ENCODE results near the gene PRKCH.
A peak's percentile ranks its signal among the peaks of the same experiment; 100 is the strongest.
"Not testable (repeated sequence)": the region's sequence is repeated elsewhere in the genome, so short reads cannot be mapped to it uniquely, and the experiment has no call there.

The PRKCH gene

DNA sequence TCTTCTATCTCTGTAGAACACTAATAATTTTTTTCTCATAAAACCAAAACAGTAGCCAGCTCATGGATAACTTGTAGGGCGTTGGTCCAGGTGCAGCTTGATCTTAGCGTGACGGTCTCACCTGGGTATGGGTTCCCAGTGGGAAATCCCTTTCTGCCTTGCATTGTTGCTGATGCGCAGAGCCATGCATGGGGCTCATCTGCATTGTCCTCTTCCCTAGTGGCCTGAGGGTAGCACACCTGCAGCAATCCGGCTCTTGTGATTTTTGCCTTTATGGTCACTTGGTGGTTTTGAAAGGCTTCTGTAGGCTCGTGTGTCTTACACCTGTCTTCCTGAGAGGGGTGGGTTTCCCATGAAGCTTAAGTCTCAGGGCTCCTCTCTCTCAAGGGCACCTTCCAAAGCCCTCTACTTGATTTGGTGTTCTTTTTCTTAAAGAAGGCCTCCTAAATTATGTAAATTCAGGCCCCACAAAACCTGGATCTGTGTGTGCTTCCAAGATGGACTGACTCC is 130.6 kb downstream of the PRKCH start:
- DNase-seq (ENCODE audit: low read depth in 1 of 2, low spot score in 1 of 2), result no peak

DNA sequence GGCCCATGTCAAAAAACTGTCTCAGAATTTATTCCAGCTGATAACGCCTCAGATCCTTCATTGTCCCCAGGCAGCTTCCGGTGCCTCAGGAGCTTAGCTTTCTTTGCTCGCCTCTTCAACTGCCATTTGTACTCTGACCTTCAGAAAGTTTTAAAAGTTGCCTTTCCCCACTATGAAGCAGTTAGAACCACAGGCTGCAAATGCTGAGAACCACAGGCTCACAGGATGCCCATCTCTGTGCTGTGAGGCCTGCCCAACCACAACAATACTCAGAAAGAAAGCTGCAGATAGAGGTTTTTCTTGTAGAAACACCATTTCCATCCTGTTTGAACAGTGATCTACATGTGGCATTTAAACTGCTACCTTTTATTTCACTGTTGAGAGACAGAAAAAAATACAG is 131.1 kb downstream of the PRKCH start:
- no peak for DNase-seq (ENCODE audit: low read depth in 1 of 2, low spot score in 1 of 2)

DNA sequence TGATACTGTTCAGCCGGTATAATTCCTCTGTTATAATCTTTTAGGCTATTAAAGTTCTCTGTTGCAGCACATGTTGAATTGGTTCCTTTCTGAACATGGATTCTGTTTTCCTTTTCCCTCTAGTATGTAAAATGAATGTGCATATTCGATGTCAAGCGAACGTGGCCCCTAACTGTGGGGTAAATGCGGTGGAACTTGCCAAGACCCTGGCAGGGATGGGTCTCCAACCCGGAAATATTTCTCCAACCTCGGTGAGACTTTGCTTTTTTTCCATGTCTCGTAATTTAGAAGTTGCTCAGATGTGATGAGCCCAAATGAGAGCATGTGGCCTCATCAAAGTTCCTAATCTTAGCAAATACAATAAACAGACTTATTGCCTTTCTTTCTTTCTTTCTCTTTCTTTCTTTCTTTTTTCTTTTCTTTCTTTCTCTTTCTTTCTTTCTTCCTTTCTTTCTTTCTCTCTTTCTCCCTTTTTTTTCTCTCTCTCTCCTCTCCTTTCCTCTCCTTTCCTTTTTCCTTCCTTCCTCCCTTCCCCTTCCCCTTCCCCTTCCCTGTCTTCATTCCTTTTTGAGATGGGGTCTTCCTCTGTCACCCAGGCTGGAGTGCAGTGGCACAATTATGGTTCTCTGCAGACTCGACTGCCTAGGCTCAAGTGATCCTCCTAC is 131.9 kb downstream of the PRKCH start:
- DNase-seq (ENCODE audit: low read depth in 1 of 2, low spot score in 1 of 2), result no peak

DNA sequence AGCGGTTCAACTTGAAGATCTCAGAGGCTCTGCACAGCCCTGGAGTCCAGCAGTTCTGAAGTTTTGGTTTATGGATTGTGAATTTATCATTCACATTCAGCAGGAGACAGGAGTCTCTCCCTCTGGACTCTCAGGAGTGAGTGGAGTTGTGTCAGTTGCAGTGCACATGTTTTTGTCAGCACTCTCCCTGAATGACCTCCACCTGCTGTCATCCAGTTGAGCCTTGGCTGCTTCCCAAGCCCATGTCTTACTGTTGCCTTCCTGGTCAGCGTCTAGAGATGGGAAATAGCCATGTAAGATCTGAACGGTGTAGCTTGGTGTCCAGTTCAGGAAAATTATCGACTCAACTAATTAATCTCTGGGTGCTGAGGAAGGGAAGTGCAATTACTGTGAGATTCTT is 133.2 kb downstream of the PRKCH start:
- no peak for DNase-seq (ENCODE audit: low read depth in 1 of 2, low spot score in 1 of 2)

DNA sequence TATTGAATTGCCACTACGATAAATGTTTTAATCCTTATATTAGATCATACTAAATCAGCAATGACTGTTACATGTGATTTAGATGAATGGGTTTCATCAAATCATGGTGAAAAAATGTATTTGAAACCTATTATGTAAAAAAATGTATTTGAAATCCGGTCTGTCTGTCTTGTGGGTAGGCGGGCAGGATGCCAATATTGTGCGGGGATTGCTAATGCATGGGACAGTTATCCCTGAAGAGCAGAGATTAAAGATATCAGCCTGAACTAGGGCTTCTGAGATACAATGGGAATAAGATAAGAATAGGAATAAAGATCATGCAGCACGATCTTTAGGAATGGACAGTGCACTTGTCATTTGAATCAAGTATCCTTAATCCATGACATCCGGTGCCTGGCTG is 134.0 kb downstream of the PRKCH start:
- DNase-seq (ENCODE audit: low read depth in 1 of 2, low spot score in 1 of 2), result no peak

DNA sequence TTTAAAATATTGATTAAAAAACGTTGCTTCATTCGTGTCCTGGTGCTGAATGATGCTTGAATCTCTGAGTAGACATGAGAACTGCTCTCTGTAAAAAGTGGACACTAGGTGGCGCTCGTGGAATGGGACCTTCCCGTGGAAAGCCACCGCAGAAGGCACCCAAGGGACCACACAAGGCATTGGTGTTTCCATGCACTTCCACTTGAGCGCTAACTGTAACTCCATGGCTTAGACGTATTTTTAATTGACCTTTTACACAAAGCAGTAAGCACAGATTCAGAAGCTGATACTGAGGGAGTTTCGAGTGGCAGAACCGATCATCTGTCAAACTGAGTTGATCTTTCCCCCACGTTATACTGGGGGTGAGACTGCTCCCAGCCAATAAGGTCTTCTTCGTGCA is 135.3 kb downstream of the PRKCH start:
- DNase-seq (ENCODE audit: low read depth in 1 of 2, low spot score in 1 of 2), result peak; percentile 61 to 86

DNA sequence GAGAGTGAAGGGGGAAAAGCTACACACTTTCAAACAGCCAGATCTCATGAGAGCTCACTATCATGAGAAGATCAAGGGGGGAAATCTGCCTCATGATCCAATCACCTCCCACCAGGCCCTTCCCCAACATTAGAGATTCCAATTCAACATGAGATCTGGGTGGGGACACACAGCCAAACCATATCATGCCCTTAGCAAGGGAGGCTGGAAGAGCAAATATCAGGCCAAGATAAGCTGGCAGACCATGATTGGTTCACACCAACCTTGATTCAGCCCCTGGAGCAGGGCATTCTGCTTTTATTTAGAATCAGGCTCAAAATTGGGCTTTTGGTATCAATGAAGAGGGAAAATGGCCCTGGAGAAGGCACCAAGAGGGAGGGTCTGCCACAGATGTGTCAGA is 137.4 kb downstream of the PRKCH start:
- DNase-seq (ENCODE audit: low read depth in 1 of 2, low spot score in 1 of 2), result no peak

DNA sequence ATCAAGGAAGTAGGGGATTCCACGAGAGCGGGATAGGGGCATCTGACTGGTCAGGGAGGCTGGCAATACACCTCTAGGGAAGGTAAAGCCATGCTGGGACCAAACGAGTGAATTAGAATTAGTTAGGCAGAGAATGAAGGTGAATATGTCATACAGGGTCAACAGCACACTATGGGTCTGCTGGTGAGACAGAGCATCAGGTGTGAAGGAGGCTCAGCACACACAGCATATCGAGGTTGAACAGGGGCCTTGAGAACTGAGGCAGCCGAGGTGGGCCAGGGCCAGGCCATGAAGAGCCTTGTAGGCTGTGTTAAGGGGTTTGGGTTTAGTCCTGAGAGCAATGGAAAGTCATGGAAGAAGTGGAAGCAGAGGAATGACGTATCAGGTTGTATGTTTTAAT is 137.8 kb downstream of the PRKCH start:
- DNase-seq (ENCODE audit: low read depth in 1 of 2, low spot score in 1 of 2), result no peak

DNA sequence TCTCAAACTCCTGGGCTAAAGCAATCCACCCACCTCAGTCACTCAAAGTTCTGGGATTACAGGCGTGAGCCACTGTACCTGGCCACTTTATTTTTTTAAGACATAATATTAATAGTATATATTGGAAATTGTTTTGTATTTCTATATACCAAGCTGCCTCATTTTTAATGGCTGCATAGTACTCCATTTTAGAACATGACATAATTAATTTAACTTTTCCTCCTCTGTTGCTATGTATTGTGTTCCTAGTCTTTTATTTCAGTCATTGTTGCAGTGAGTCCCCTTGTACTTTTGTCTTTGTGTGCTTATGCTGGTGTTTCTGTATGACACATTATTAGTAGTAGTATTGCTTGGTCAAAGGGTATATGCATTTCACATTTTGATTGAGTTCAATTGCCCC is 138.7 kb downstream of the PRKCH start:
- DNase-seq (ENCODE audit: low read depth in 1 of 2, low spot score in 1 of 2), result no peak

DNA sequence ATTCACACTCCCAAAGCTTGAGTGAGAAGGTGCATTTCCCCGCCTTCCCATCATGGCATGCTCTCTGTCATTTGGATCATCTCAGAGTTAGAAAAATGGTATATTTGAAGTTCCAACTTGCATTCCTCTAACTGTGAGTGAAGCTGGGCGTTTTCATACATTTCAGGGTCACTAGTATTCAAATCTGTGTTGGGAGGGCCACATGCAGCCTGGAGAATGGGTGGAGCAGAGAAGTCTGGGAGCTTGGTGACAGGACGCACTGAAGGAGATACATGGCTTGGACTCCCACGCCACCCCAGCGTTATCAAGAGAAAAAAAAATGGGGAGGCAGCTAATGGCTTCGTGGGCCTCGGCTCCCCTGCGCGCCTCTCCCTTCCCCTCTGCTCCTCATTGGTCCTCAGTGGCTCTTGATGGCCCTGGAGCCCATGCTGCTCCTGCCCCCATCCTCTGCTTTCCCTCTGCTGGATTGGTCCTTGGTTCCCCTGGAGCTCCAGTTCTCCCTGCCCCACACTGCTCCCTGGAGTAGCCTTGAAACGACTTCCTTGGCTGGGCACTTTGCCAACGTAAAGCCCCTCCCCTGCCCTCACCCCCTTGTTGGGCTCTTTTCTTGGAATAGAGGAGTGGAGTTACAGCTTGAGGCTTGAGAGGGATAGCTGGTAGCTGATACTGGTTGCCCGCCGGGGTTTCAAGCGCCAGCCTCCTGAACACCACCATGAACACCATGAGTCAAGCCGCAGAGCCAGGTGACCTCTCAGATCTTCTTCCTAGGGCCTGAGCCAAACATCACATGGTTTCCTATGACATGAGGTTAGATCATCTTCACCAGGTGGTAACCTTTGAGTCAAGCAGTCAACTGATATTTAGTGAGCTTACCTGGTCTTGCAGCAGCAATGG is 139.6 kb downstream of the PRKCH start:
- no peak for DNase-seq (ENCODE audit: low read depth in 1 of 2, low spot score in 1 of 2)

DNA sequence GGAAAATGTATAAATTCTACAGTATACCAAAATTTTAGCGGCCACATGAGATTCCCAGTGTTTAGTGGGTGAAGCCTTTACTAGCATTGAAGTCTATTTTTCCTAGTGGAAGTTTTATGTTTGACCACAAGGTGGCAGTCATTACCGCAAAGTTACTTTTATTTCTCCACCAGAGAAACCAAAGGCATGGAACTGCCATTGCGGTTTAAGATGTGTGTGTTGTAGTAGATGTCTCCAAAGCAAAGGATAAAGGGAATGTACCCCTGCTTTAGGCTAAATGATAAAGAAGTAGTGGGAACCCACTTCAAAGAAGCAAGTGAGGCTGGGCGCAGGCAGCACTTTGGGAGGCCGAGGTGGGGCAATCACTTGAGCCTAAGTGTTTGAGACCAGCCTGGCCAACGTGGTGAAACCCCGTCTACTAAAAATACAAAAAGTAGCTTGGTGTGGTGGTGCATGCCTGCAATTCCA is 140.5 kb downstream of the PRKCH start:
- peak in 1 of 2 donors; percentile 61 for DNase-seq (ENCODE audit: low read depth in 1 of 2, low spot score in 1 of 2)

DNA sequence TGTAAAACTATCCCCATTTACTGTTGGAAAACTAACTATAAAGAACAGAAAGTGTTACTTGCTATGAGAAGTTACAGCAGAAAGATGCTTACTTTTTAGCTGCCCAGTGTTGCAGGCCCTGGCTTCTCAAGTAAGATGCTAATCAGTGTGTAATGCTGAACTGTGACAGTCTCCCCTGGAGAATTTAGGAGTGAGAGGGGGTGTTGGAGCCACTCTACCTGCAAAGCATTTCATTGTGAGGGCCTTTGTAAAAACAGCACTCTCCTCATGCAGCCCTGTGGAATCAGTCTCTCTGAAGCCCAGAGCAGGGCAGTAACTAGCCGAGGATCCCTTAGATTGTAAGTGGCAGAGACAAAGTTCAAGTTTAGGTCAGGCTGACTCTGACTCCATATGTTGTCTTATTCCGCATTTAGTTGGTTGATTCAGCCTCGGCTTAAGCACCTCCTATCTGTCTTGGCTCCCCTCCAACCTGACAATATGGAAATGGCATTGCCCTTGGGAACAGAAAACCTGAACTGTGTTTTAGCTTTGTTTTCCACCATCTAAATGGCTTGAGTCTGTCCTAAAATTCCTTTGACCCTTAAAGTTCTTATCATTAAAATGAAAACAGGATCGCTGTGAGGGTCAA is 141.3 kb downstream of the PRKCH start:
- no peak for DNase-seq (ENCODE audit: low read depth in 1 of 2, low spot score in 1 of 2)

DNA sequence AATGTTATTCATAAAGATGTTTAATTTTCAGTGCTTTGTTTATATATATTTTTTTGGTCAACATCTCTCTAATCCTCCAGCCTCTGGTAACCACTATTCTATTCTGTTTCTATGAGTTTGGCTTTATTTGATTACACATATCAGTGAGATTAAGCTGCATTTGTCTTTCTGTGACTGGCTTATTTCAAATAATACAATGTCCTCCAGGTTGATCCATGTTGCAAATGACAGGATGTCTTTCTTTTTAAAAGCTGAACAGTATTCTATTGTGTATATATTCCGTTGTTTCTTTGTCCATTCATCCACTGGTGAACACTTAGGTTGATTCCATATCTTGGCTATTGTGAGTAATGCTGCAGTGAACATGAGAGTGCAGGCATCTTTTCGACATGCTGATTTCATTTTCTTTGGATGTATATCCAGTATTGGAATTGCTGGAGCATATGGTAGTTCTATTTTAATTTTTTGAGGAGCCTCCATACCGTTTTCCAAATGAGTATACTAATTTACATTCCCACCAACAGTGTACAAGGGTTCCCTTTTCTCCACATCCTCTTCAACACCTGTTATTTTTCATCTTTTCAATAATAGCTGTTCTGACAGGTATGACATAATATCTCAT is 142.4 kb downstream of the PRKCH start:
- no peak for DNase-seq (ENCODE audit: low read depth in 1 of 2, low spot score in 1 of 2)

DNA sequence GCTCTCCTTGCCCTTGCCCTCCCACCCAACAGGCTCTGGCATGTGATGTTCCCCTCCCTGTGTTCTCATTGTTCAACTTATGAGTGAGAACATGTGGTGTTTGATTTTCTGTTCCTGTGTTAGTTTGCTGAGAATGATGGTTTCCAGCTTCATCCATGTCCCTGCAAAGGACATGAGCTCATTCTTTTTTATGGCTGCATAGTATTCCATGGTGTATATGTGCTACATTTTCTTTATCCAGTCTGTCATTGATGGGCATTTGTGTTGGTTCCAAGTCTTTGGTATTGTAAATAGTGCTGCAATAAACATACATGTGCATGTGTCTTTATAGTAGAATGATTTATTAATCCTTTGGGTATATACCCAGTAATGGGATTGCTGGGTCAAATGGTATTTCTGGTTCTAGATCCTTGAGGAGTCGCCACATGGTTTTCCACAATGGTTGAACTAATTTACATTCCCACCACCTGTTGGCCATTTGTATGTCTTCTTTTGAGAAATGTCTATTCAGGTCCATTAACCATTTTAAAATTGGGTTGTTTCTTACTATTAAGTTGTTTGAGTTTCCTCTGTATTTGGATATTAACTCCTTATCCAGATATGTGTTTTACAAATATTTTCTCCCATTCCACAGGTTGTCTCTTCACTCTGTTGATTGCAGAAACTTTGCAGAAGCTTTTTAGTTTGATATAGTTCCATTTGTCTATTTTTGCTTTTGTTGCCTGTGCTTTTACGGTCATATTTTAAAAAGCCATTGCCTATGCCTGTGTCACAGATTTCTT is 143.4 kb downstream of the PRKCH start:
- not testable (repeated sequence) for DNase-seq (ENCODE audit: low read depth in 1 of 2, low spot score in 1 of 2)

DNA sequence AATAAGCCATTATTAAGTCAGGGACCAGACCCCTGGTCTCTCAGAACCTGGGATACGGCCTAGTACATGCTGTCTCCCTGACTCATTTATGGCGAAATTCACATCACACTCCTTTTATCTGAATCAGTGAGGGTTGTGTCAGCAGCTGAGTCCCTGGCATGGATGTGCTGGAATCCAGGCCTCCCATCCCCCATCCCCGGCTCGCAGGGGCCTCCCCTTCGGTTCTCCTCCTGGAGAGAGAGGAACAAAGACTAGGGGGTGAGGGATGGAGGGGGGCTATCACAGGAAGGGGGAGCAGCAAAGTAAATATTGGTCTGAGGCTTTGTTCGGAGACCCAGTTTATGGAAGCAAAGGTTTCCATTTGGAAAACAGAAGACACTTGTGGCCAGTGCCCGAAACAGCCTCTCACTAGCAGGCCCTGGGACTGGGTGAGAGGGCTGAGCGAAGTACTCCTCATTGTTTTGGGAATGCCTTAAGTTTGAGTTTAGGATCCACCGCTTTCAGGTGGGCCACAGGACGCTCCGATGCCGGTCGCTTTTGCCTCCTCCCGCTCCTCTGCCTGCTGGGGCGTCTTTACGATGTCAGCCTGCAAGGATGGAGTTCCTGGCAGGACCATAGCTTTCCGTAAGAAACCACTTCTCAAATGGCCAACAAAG is 145.0 kb downstream of the PRKCH start:
- no peak for DNase-seq (ENCODE audit: low read depth in 1 of 2, low spot score in 1 of 2)

DNA sequence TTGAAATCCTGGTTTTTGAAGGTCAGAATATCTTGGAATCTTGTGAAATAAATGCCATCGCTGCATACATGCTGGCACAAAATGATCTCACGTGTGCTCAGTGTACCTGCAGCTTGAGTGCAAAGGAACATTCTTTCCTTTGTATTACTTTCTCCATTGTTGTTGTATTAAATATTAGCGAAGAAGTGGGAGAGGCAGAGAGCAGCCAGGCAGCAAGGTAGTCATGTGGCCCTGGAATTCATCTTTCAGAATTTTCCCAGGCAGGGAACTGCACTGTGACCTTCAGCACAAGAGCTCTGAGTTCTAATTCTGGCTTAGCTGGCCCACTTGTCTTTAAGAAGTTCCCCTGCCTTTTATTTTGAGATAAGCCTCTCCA is 145.5 kb downstream of the PRKCH start:
- no peak for DNase-seq (ENCODE audit: low read depth in 1 of 2, low spot score in 1 of 2)

DNA sequence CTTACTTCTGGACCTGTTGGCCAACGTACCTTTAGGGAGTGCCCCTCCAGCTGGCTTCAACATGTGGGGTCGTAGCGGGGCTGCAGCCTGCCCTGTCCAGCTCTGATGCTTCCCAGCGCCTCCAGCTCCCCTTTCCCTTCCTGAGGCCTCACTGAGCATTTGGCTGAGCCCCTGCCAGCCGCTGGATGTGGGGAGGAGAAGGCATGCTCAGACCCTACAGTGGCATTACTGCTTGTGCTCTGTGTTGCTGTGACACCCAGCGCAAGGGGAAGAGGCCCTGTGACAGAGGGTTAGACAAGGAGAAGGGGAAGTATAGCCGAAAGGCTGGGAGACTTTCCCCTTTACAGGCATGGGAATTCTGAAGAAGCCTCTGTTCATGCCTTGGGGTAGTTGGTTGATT is 145.9 kb downstream of the PRKCH start:
- no peak for DNase-seq (ENCODE audit: low read depth in 1 of 2, low spot score in 1 of 2)

DNA sequence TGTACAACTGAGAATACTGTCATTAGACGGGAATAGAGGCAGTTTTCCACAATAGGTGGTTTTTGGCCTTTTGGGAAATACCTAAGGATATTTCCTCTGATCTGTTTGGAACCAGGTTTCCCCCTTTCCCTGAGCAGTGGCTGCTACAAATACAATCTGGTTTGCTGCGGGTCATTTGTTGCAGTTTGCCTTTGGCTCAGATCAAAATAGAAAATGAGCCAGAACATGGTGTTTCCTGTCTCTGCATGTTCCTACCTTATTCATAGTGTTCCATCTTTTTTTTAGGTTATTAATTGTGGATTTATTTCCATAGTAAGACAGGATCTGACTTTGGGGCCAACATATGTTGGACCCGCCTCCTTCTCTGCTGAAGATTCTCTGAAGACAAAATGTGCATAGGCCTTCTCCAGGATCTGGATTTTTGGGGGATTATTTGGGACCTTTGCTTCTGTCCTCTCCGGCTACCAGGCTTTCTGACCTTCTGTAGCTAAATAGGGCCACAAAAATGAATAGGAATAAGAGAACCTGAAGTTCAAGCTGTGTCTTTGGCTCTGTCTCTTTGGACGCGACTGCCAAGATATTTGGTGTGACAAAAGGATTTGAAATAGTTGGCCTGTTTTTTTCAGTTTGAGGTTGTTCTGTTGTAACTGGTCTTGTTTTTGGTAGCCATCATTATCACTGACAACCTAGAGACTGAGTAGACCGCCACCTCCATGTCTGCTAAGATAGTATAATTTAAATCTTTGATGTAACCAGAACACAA is 146.9 kb downstream of the PRKCH start:
- DNase-seq (ENCODE audit: low read depth in 1 of 2, low spot score in 1 of 2), result no peak

DNA sequence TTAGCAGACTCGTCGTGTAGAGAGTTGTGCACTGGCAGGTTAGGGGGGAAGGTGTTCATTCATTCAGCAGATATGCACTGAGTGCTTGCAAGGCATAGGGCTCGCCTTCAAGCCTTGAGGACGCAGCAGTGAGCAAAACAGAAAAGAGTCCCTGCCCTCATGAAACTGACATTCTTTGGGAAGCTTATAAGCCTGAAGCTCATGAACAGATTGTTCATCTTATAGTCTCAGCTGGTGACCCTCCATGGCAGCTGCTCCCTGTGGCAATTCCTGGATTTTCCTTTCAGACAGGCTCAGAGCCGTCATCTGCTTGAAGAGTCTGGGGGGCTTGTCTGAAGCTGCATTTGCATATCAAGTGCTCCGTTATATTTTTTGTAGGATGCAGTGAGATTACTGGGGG is 148.4 kb downstream of the PRKCH start:
- no peak for DNase-seq (ENCODE audit: low read depth in 1 of 2, low spot score in 1 of 2)
